Stimulated activated CD8-positive, alpha-beta memory T cell treated with anti-CD3 and anti-CD28 coated beads, Interleukin-4, amount 100 ng/mL, for 1 hour (primary cell): Measurements from ENCODE around the gene ASTN2.
"Not testable (repeated sequence)": the region's sequence is repeated elsewhere in the genome, so short reads cannot be mapped to it uniquely, and the experiment has no call there.

Source experiments
- DNase-seq, 2 donors: peaks; one replicate each; pipeline ENCODE4 v3.0.0-alpha.2; 2020; ENCODE audit warnings: low read depth in 2 of 2, low spot score in 1 of 2

ASTN2 gene

GRCh38 chr9:117081641-117082317 lies 333.1 kb downstream of the ASTN2 start:
- no peak for DNase-seq

DNA sequence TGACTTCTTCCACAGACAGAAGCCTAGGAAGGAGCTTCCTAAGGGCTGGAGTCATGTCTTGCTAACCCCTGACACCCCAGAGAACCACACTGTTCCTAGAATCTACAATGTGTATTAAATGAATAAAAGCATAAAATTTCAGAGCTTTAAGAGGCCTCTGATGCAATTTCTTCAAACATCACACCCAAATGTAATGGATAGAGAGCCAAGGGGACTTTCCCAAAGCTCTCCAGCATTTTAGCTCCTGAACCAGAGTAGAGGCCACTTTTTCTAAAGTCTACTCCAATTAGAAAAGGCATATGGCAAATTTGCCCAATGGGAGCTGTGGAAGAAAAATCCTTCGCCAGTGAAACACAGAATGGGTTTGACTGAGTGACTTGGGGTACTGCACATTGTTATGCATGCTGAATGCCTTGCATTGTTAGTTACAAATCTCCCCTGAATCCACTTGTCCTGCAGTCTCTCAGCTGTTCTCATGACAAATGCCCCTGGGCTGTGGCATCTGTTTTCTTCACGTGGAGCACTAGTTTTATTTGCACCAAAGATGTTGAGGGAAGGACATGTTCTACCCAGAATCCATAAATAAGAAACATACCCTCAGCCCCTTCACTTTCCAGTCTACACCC lies 334.0 kb downstream of the ASTN2 start:
- DNase-seq, result no peak

DNA sequence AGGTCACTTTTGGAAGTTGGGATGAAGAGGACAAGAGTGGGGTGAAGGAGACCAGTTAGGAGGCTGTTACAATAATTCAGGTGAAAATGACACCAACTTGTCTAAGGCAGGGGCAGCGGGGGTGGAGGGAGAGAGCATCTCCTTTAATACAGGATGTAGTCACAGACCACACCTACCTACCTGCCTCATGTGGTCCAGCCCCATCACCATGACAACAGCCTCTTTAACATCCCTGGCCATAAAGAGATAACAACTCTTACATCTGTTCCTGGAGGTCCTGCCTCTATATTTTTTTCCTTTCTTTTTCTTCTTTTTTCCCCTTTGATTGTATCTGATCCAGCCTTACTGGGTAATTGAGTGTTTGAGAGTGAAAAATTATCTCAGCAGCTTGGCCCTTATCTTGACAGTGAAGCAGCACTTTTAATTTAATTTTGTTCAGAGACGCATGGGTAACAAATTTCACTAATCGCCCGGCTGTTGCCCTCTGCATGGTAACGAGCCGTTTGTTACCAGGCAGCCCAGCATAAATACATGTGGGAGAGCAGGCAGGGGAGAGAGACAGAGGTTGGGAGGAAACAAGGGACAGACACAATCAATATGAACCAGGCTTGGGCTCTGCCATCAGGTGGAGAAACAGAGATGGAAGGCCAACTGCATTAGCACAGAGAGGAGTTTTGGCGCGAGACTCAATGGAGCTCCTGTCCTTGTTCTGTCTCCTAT lies 338.1 kb downstream of the ASTN2 start:
- DNase-seq, result no peak

- DNase-seq, result no peak
These were observed 339.2 kb downstream of the ASTN2 start for GRCh38 chr9:117075636-117076035.

- DNase-seq, result no peak
These were observed 339.9 kb downstream of the ASTN2 start for GRCh38 chr9:117074784-117075520.

- no peak for DNase-seq
These were observed 340.6 kb downstream of the ASTN2 start for GRCh38 chr9:117074342-117074662.

- no peak for DNase-seq
These were observed 341.1 kb downstream of the ASTN2 start for GRCh38 chr9:117073539-117074341.

- DNase-seq, result no peak
These were observed 341.8 kb downstream of the ASTN2 start for GRCh38 chr9:117073071-117073470.

- no peak for DNase-seq
These were observed 342.6 kb downstream of the ASTN2 start for GRCh38 chr9:117072216-117072615.

DNA sequence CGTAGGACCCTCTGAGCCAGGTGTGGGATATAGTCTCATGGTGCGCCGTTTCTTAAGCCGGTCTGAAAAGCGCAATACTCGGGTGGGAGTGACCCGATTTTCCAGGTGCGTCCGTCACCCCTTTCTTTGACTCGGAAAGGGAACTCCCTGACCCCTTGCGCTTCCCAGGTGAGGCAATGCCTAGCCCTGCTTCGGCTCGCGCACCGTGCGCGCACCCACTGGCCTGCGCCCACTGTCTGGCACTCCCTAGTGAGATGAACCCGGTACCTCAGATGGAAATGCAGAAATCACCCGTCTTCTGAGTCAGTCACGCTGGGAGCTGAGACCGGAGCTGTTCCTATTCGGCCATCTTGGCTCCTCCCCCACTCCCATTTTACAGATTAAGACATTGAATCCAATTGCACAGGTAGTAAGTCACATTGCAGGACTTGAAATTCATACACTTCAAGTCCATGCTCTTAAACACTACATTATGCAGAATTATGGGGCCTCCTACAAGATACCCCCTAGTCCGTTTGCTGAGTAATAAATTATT lies 343.1 kb downstream of the ASTN2 start:
- DNase-seq, result not testable (repeated sequence)

DNA sequence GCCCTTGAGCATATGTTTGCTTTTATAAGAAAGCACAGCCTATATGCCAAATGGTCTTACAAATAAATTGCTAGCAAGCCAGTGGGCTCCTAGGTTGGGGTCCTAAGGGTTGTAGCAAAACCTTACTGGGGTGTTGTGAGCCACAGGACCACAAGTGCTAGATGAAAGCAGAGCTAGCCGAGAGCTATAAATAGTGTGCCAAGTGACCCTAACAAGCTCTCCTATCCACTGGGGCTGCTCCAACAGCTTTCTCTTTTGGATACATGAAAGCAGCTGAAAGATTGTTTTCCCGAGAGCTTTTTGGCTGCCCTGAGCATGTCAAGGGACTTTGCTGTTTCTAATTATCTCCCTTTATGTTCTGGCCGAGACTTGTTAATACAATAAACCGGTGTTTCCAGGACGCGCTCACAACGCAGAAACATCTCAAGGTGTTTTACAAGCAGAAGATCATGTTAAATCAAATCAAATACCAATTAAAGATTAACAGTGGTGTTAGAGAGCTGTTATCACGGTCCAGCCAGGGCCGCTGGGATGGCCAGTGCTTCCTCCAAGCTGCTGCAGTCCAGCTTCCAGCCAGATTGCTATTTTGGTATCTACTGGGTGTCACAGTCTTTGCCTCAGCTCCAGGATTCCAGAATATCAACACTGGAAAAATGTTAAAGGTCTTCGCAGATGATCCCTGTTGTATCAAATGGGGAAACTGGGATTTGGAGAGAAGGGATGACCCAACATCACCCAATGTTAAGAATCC lies 351.0 kb downstream of the ASTN2 start:
- DNase-seq, result no peak

DNA sequence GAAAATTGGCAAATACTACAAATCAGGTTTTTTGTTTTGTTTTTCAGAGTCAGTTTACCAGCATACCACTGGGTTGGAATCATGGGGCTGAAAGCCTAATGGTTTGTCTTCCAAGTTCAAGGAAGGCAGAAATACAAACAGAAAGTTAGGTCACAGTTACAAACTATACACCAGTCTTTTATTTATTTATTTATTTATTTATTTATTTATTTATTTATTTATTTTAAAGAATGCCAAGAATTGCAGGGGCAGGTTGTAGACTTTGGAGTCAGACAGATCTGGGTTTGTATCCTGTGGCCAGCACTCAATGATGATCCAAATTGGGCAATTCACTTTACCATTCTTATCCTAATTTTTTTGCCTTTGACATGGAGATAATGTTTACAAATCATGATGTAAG lies 353.9 kb downstream of the ASTN2 start:
- DNase-seq, result no peak

GRCh38 chr9:117050007-117050406 lies 364.9 kb downstream of the ASTN2 start:
- DNase-seq, result no peak

DNA sequence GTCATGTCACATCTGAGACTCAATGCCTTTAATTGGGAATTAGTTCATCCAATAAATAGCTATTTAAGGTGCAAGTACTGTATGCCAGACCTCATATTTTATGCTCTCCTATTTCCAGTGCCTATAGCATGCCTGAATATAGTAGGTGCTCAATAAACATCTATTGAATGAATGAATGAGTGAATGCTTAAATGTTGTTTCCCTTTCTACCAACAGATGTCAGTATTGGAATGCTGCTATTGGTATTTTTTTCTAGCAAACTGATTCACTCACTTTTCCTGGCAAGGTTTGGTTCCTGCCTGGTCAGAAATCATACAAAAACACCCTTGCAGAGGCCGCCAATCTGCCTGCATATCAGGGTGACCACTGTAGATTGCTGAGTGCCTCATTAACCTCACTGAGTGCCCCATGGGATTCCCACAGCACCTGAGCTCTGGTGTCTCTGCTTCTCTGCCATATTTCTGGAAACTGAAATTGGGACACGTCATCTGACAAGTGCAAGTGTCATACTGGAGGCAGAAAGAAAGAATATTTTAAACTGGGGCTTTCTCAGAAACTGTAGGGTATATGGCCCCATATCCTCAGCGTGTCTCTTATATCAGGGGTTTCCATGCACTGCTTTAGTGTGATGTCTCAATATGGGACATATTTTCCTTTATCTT lies 368.1 kb downstream of the ASTN2 start:
- DNase-seq, result no peak

DNA sequence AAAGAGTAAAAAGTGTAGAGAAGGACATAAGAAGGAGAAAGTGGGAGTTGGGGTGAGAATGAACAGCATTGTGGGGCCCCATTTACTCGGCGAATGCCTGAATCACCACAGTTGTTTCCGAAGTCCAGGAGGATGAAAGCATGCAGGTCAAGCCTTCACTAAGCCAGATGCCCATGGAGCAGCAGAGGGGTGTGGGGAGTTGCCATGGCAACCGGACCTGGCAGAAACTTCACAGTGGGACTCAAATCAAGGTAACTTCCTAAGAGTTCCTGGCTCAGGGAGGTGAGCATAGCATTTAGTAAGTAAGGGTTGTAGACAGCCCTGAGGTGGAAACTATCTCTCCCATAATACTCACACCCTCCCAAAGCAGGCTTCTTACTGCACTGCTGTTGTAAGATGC lies 370.6 kb downstream of the ASTN2 start:
- no peak for DNase-seq

- no peak for DNase-seq
These were observed 371.7 kb downstream of the ASTN2 start for GRCh38 chr9:117043159-117043558.

GRCh38 chr9:117035546-117035945 lies 379.3 kb downstream of the ASTN2 start:
- DNase-seq, result no peak

DNA sequence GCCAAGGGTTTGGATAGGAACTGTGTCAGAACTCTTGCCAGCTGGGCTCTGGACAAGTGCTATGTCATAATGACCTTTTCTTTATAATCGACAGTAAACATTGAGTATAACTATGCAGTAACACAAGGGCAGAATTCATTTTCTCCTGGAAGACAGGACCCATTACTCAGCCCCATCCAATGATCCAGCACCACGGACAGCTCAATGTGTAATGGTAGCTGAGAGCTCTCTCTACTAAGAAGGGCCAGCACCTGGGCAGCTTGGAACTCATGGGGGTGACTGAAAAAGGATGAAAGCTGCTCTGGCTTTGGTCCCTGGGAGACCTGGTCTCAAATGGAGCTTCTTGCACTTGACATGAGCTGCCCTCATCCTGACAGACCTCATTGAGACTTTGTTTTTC lies 380.0 kb downstream of the ASTN2 start:
- DNase-seq, result no peak

- no peak for DNase-seq
These were observed 384.5 kb downstream of the ASTN2 start for GRCh38 chr9:117030254-117030768.
